Stomach (tissue), 9 donors: ENCODE results near the gene ABHD17B. TPM values are rescaled to one million over a fixed set of nuclear protein-coding genes. Genes with fewer than 3 reads are reported as not detected.

Experiments used
- DNase-seq, 2 donors: peaks; one replicate each; pipeline versions ENCODE4 v3.0.0 to v3.0.0-alpha.2; 2013 to 2019
- H3K27ac ChIP-seq, 5 donors: fragments of 200-600 bp in 4 of 5; sonication (generic) in 4 of 5; one replicate each; pipeline ENCODE4 v1.5.1; 2013 to 2019; ENCODE audit warnings: mild to moderate bottlenecking in 1 of 5, moderate library complexity in 1 of 5
- H3K27me3 ChIP-seq, 3 donors: fragments of 200-600 bp; sonication (generic); one replicate each; pipeline ENCODE4 v1.5.1; 2017 to 2019; ENCODE audit warnings: mixed run types in 1 of 3
- H3K36me3 ChIP-seq, 4 donors: fragments of 200-600 bp; sonication (generic); 1 replicate in 3 of 4; 2 replicates in 1 of 4; pipeline ENCODE4 v1.5.1; 2016 to 2019
- H3K4me1 ChIP-seq, 4 donors: fragments of 200-600 bp; sonication (generic); one replicate each; pipeline ENCODE4 v1.5.1; 2016 to 2019
- H3K4me3 ChIP-seq, 4 donors: fragments of 200-600 bp; sonication (generic) in 3 of 4; one replicate each; pipeline ENCODE4 v1.5.1; 2016 to 2019; ENCODE audit warnings: mild to moderate bottlenecking in 1 of 4
- H3K9me3 ChIP-seq, 4 donors: fragments of 200-600 bp; sonication (generic); one replicate each; pipeline ENCODE4 v1.5.1; 2016 to 2019
- EP300 ChIP-seq: sonication (generic); formaldehyde crosslinking; IDR thresholded peaks from one replicate; pipeline ENCODE4 v1.6.1; 2017; ENCODE audit warnings: antibody characterized with exemption
- POLR2A ChIP-seq, 4 donors: fragments of 450-650 bp; IDR thresholded peaks; one replicate each; pipeline ENCODE4 v1.6.1; 2016; ENCODE audit warnings: antibody characterized with exemption in 4 of 4, control low read depth in 2 of 4, mild to moderate bottlenecking in 1 of 4, moderate library complexity in 1 of 4
- POLR2AphosphoS5 ChIP-seq, 3 donors: sonication (generic); formaldehyde crosslinking; IDR thresholded peaks; one replicate each; pipeline ENCODE4 v1.6.1; 2016; ENCODE audit warnings: antibody characterized with exemption in 3 of 3
- WGBS, 5 donors: extraction: QIAGEN DNeasy Blood & Tissue Kit in 3 of 5; methylation state at CpG; one replicate each; pipeline versions ENCODE4 v1.1.5 to v1.1.7; 2013 to 2018; 5-methylcytosine and 5-hydroxymethylcytosine counted together
- intact Hi-C: fragments of 100-400 bp; cut with DNase I; formaldehyde crosslinking; loops from one replicate; pipeline ENCODE4 v1.15.1; 2023; ENCODE audit warnings: low total_unique reads
- polyA plus RNA-seq, 3 donors: library from polyadenylated mRNA; stranded (reverse); fragments of 200-250 nt; gene quantifications; one replicate each; pipeline ENCODE4 v1.2.3, GENCODE V29; 2013
- total RNA-seq, 5 donors: library from RNA; depleted of rRNA; stranded (reverse); fragments of >200 nt; gene quantifications; one replicate each; pipeline versions ENCODE4 v1.1.0 to v1.2.3, GENCODE V29; 2014 to 2016
- TF ChIP-seq, protein P1 (sequence below), 7 experiments: fragments of 450-650 bp in 4 of 7; fragments of 200-600 bp in 3 of 7; sonication (generic) in 3 of 7; IDR thresholded peaks; one replicate each; pipeline ENCODE4 v1.5.1; 2016 to 2019; ENCODE audit warnings: antibody characterized with exemption in 7 of 7, control low read depth in 2 of 7, mild to moderate bottlenecking in 1 of 7
- donor health status: healthy with polysubstance abuse.
- donor health status: Bipolar disorder and iron deficiency.
- donor health status: healthy.

ABHD17B gene
- total and polyA plus RNA-seq, 8 donors = 4.0 to 57.5 (median 11.2) TPM

DNA sequence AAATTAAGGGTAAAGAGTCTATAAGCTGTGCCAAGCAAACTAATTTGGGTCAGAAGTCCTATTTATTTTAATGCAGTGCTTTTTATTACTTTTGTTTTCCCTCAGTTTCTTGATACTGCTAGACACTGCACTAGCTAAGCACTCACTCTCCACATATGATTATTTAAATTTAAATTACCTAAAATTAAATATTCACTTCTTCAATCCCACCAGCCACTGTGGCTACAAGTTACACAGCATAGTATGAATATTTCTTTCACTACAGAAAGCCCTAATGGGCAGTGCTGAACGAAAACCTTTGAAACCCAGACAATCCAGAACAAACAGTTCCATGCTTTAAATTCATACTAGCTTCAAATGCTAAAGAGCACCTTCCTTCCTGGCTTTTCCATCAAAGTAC lies 23.6 kb downstream of the ABHD17B start:
- H3K27me3 ChIP-seq = no peaks in the 10 kb centered on the region
- peaks cover 0 to 10% (median 3%) of the 10 kb centered on the region in 4 donors for H3K4me1 ChIP-seq
- TF ChIP-seq, protein P1, sequence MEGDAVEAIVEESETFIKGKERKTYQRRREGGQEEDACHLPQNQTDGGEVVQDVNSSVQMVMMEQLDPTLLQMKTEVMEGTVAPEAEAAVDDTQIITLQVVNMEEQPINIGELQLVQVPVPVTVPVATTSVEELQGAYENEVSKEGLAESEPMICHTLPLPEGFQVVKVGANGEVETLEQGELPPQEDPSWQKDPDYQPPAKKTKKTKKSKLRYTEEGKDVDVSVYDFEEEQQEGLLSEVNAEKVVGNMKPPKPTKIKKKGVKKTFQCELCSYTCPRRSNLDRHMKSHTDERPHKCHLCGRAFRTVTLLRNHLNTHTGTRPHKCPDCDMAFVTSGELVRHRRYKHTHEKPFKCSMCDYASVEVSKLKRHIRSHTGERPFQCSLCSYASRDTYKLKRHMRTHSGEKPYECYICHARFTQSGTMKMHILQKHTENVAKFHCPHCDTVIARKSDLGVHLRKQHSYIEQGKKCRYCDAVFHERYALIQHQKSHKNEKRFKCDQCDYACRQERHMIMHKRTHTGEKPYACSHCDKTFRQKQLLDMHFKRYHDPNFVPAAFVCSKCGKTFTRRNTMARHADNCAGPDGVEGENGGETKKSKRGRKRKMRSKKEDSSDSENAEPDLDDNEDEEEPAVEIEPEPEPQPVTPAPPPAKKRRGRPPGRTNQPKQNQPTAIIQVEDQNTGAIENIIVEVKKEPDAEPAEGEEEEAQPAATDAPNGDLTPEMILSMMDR (IDR thresholded peaks at IDR 0.05) = no peak
- no peak for TF ChIP-seq POLR2AphosphoS5 (IDR thresholded peaks at IDR 0.05)
- TF ChIP-seq POLR2A (IDR thresholded peaks at IDR 0.05) = no peak
- TF ChIP-seq EP300 = no peak
- intact Hi-C loops = no loop called here
- no peak overlapping the region for H3K27ac ChIP-seq
- H3K36me3 ChIP-seq = peaks cover 0 to 5% (median under 1%) of the 10 kb centered on the region in 4 donors
- no peak overlapping the region for H3K4me3 ChIP-seq
- peaks cover 0 to 17% (median 10%) of the 10 kb centered on the region in 4 donors for H3K9me3 ChIP-seq
- no peak for DNase-seq
- 65 to 88% (median 71%) methylated on average over 1 of the region's 1 CpG for WGBS, 5 donors

DNA sequence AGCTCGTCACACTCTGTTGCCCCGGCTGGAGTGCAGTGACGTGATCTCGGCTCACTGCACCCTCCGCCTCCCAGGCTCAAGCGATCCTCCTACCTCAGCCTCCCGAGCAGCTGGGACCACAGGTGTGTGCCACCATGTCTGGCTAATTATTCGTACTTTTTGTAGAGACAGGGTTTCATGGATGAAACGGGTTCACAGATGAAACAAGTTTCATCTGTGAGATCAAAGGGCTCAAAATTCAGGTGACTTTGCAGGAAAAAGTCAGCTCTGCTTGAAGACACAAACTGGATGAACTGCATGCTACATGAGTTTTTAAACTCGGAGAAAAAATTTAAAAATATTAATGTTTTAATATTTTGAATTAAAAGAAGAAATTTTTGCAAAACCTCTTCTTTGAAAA lies 24.5 kb downstream of the ABHD17B start:
- Histone ChIP-seq H3K27ac (no peak overlapping the region), H3K9me3 (peaks cover 0 to 21% (median 14%) of the 10 kb centered on the region in 4 donors), H3K4me1 (peaks cover 0 to 10% (median 3%) of the 10 kb centered on the region in 4 donors), H3K4me3 (no peak overlapping the region), H3K27me3 (no peaks in the 10 kb centered on the region), H3K36me3 (peaks cover 0 to 11% (median 3%) of the 10 kb centered on the region in 4 donors)
- WGBS, 5 donors = 92 to 97% (median 97%) methylated on average over 10 of the region's 10 CpGs
- DNase-seq = no peak
- TF ChIP-seq POLR2A (IDR thresholded peaks at IDR 0.05) (no peak), EP300 (no peak), POLR2AphosphoS5 (IDR thresholded peaks at IDR 0.05) (no peak)
- TF ChIP-seq, protein P1 (IDR thresholded peaks at IDR 0.05) = no peak
- intact Hi-C loops = no loop called here

DNA sequence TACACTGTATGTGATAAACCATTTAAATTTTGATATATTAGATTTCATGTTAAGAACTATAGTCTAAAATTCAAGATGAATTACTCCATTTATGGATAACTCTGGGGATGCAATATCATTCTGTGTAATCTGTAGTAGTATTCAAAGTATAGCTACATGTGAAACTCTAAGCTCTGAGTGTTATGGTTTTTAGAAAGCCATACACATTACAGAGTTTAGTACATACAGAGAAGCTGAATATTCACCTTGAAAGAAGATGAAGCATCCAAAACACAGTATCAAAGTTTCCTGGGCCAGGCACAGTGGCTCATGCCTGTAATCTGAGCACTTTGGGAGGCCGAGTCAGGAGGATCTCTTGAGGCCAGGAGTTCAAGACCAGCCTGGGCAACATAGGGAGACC lies 25.0 kb downstream of the ABHD17B start:
- Histone ChIP-seq H3K36me3 (peaks cover 0 to 11% (median 3%) of the 10 kb centered on the region in 4 donors), H3K27ac (no peak overlapping the region), H3K4me1 (peaks cover 0 to 10% (median 3%) of the 10 kb centered on the region in 4 donors), H3K27me3 (no peaks in the 10 kb centered on the region), H3K4me3 (no peak overlapping the region), H3K9me3 (peaks cover 0 to 23% (median 14%) of the 10 kb centered on the region in 4 donors)
- no peak for DNase-seq
- WGBS, 5 donors = 90 to 92% (median 91%) methylated on average over 1 of the region's 1 CpG
- intact Hi-C loops = no loop called here
- TF ChIP-seq, protein P1 (IDR thresholded peaks at IDR 0.05) = no peak
- TF ChIP-seq POLR2AphosphoS5 (IDR thresholded peaks at IDR 0.05) = no peak
- TF ChIP-seq POLR2A (IDR thresholded peaks at IDR 0.05) = no peak
- TF ChIP-seq EP300 = no peak

DNA sequence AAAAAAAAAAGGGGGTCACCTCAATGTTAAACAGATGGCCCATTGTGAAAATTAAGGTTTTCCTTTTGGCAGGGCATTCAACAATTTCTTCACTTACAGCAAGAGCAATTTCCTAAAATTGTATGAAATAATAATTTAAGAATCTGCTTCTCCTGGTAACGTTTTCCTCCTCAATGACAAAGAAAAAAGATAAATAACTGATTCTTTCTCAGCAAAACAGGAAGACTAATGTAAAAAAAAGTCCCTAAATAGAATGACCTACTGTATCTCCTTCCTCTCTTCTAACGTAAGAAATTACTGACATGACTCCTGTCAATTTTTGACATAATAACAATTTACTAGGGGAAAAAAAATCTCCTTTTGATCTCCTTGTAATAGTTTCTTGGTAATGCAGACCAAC lies 25.5 kb downstream of the ABHD17B start:
- intact Hi-C loops = no loop called here
- Histone ChIP-seq H3K36me3 (peaks cover 0 to 11% (median 3%) of the 10 kb centered on the region in 4 donors), H3K27ac (no peak overlapping the region), H3K27me3 (no peaks in the 10 kb centered on the region), H3K4me1 (peaks cover 0 to 10% (median 3%) of the 10 kb centered on the region in 4 donors), H3K9me3 (peaks cover 0 to 24% (median 14%) of the 10 kb centered on the region in 4 donors), H3K4me3 (no peak overlapping the region)
- TF ChIP-seq, protein P1 (IDR thresholded peaks at IDR 0.05) = no peak
- TF ChIP-seq EP300 (no peak), POLR2AphosphoS5 (IDR thresholded peaks at IDR 0.05) (no peak)
- DNase-seq = no peak
- 29 to 56% (median 47%) methylated on average over 2 of the region's 2 CpGs for WGBS, 5 donors
